Measurements from ENCODE around the gene PTPRJ. TPM values are rescaled to one million over a fixed set of nuclear protein-coding genes. Genes with fewer than 3 reads are reported as not detected.
A peak's percentile ranks its signal among the peaks of the same experiment; 100 is the strongest.

The PTPRJ gene
- total and polyA plus RNA-seq, 9 of the 15 experiments (the other 6 are each of a cell fraction or from before 2014, with no cell fraction given), result 0.56 to 10.7 (median 4.8) TPM

DNA sequence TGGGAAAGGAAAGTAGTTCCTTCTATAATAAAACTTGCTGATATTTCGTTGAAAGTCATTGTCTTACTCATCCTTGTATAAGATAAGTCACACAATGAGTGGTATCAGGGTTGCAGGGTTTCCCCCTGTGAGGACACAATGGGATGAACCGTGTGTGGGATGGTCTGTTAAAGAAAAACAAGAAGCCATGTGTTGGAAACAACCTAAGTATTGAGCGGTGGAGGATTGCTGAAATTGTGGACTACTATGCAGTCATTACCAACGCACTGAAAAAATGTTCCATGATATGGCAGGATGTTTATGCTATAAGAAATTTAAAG is 28.6 kb downstream of the PTPRJ start:
- H3K79me2 ChIP-seq (ENCODE audit: control insufficient read depth, insufficient read depth, low read length), result peaks cover 6% of the 10 kb centered on the region; the same call in 1 of the 3 replicates
- peaks cover 37 to 38% of the 10 kb centered on the region in 2 experiments for H3K4me1 ChIP-seq (replicated peaks in 1 of 2; ENCODE audit: control insufficient read depth in 2 of 2, insufficient read depth in 2 of 2, low read length in 2 of 2)
- no peaks in the 10 kb centered on the region for H3K9me3 ChIP-seq (replicated peaks; ENCODE audit: control insufficient read depth, insufficient read depth, low read depth, low read length)
- no peak overlapping the region for H3K4me3 ChIP-seq
- POLR2A ChIA-PET, result interaction anchor here (1.1 to 1.6 kb wide), 2 partner anchors 10 to 31 kb away, joined by 4 to 5 read pairs; no protein-coding TSS in a partner anchor
- H3K27ac ChIP-seq (ENCODE audit: extremely low read depth, low read depth, low read length), result no peak overlapping the region
- CTCF ChIA-PET (ENCODE audit: low intra/inter-chr PET ratio), result no interaction called here
- DNase-seq (ENCODE audit: extremely low read depth in 1 of 4, low spot score in 3 of 4), result peak in 2 of 4 experiments; percentile 23 to 38
- H3K27me3 ChIP-seq (ENCODE audit: control insufficient read depth in 2 of 2, insufficient read depth in 2 of 2, low read length in 2 of 2), result no peaks in the 10 kb centered on the region
- WGBS (ENCODE audit: insufficient coverage, low coverage, missing lambda C conversion rate), result 16% methylated on average over 4 of the region's 4 CpGs
- no peak overlapping the region; the same call in 1 of the 2 replicates for H3K4me2 ChIP-seq (ENCODE audit: insufficient read depth, low read length)
- H2AFZ ChIP-seq (ENCODE audit: low read depth, low read length), result no peak overlapping the region
- no peak for FAIRE-seq
- no peaks in the 10 kb centered on the region for H3K9me1 ChIP-seq (ENCODE audit: control insufficient read depth, insufficient read depth, low read length)
- ATAC-seq, result peak; percentile 30; the same call in 1 of the 3 replicates
- H3K36me3 ChIP-seq (ENCODE audit: control insufficient read depth, insufficient read depth, low read length), result no peaks in the 10 kb centered on the region
- intact Hi-C loops (cut with micrococcal nuclease), result no loop called here
- in situ Hi-C loops (cut with MboI), result no loop called here
- no peaks in the 10 kb centered on the region for H4K20me1 ChIP-seq (replicated peaks; ENCODE audit: control insufficient read depth, insufficient read depth, low read length)
- no peak overlapping the region for H3K9ac ChIP-seq (ENCODE audit: insufficient read depth in 1 of 2, low read depth in 2 of 2, low read length in 2 of 2)
- no TSS peak for BruUV-seq (replicated peaks)
- TF ChIP-seq MAFG (tag; conservative IDR thresholded peaks at IDR 0.05) (peak; percentile 43; the same call in 1 of the 2 replicates), FOXK2 (conservative IDR thresholded peaks at IDR 0.05 in 1 of 2, IDR thresholded peaks at IDR 0.05 in 1 of 2; ENCODE audit: low read depth in 2 of 2) (peak; percentile 29 to 90; a peak in 2 of 4 replicates), MAFF (IDR thresholded peaks at IDR 0.05; ENCODE audit: low read length) (peak; percentile 6; the same call in 1 of the 2 replicates), FOSL1 (tag; conservative IDR thresholded peaks at IDR 0.05) (peak; percentile 52), JUND (IDR thresholded peaks at IDR 0.05; ENCODE audit: borderline replicate concordance, low read depth, low read length) (peak; percentile 61), JUND (tag; IDR thresholded peaks at IDR 0.05; ENCODE audit: borderline replicate concordance, low read depth, low read length) (no peak), RFX1 (IDR thresholded peaks at IDR 0.05) (no peak), STAT5B (CRISPR knock-in tag; IDR thresholded peaks at IDR 0.05) (no peak), DPF2 (IDR thresholded peaks at IDR 0.05) (peak; percentile 32; the same call in 1 of the 2 replicates), SOX6 (IDR thresholded peaks at IDR 0.05) (peak; percentile 78), NCOA1 (IDR thresholded peaks at IDR 0.05; ENCODE audit: low read depth) (no peak), TAL1 (IDR thresholded peaks at IDR 0.05) (no peak), BHLHE40 (IDR thresholded peaks at IDR 0.05; ENCODE audit: low read length) (peak; percentile 33; the same call in 1 of the 2 replicates), SMARCA4 (IDR thresholded peaks at IDR 0.05) (peak; percentile 24; the same call in 1 of the 2 replicates), ATF7 (IDR thresholded peaks at IDR 0.05) (peak; percentile 65; the same call in 1 of the 2 replicates), NFYB (IDR thresholded peaks at IDR 0.05; ENCODE audit: extremely low read depth, insufficient read length) (no peak)
- TF ChIP-seq, protein P1, sequence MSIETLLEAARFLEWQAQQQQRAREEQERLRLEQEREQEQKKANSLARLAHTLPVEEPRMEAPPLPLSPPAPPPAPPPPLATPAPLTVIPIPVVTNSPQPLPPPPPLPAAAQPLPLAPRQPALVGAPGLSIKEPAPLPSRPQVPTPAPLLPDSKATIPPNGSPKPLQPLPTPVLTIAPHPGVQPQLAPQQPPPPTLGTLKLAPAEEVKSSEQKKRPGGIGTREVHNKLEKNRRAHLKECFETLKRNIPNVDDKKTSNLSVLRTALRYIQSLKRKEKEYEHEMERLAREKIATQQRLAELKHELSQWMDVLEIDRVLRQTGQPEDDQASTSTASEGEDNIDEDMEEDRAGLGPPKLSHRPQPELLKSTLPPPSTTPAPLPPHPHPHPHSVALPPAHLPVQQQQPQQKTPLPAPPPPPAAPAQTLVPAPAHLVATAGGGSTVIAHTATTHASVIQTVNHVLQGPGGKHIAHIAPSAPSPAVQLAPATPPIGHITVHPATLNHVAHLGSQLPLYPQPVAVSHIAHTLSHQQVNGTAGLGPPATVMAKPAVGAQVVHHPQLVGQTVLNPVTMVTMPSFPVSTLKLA (conservative IDR thresholded peaks at IDR 0.05), result peak; percentile 52 to 65; a peak in 3 of 4 replicates
- TF ChIP-seq, protein P2, sequence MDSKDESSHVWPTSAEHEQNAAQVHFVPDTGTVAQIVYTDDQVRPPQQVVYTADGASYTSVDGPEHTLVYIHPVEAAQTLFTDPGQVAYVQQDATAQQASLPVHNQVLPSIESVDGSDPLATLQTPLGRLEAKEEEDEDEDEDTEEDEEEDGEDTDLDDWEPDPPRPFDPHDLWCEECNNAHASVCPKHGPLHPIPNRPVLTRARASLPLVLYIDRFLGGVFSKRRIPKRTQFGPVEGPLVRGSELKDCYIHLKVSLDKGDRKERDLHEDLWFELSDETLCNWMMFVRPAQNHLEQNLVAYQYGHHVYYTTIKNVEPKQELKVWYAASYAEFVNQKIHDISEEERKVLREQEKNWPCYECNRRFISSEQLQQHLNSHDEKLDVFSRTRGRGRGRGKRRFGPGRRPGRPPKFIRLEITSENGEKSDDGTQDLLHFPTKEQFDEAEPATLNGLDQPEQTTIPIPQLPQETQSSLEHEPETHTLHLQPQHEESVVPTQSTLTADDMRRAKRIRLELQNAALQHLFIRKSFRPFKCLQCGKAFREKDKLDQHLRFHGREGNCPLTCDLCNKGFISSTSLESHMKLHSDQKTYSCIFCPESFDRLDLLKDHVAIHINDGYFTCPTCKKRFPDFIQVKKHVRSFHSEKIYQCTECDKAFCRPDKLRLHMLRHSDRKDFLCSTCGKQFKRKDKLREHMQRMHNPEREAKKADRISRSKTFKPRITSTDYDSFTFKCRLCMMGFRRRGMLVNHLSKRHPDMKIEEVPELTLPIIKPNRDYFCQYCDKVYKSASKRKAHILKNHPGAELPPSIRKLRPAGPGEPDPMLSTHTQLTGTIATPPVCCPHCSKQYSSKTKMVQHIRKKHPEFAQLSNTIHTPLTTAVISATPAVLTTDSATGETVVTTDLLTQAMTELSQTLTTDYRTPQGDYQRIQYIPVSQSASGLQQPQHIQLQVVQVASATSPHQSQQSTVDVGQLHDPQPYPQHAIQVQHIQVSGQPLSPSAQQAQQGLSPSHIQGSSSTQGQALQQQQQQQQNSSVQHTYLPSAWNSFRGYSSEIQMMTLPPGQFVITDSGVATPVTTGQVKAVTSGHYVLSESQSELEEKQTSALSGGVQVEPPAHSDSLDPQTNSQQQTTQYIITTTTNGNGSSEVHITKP (IDR thresholded peaks at IDR 0.05; ENCODE audit: partially characterized antibody), result peak; percentile 98
- TF ChIP-seq, protein P3, sequence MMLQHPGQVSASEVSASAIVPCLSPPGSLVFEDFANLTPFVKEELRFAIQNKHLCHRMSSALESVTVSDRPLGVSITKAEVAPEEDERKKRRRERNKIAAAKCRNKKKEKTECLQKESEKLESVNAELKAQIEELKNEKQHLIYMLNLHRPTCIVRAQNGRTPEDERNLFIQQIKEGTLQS (IDR thresholded peaks at IDR 0.05), result peak; percentile 51; the same call in 1 of the 2 replicates
- TF ChIP-seq, protein P3 (CRISPR knock-in tag; conservative IDR thresholded peaks at IDR 0.05), result no peak

Measured in K562 (cell line).